CD4-positive, CD25-positive, alpha-beta regulatory T cell (primary cell): ENCODE data around the gene ZNF445. TPM values are rescaled to one million over a fixed set of nuclear protein-coding genes. Genes with fewer than 3 reads are reported as not detected.
A peak's percentile ranks its signal among the peaks of the same experiment; 100 is the strongest.
"Not testable (repeated sequence)": the region's sequence is repeated elsewhere in the genome, so short reads cannot be mapped to it uniquely, and the experiment has no call there.

Source experiments
- ATAC-seq, 2 donors: fragments of 150-1000 bp; cut with Tn5 transposase; one replicate each; pipeline ENCODE4 v1.10.0; 2021; ENCODE audit warnings: low read depth in 2 of 2, moderate number of reproducible peaks in 2 of 2, moderate library complexity in 1 of 2
- DNase-seq, 3 donors: peaks; one replicate each; pipeline versions ENCODE4 v3.0.0 to v3.0.0-alpha.2; 2012 to 2022; ENCODE audit warnings: mixed read lengths in 1 of 3
- H3K27ac ChIP-seq: one replicate; pipeline ENCODE4 v1.7.0; 2013; ENCODE audit warnings: mild to moderate bottlenecking, low read length; ENCODE audit not compliant: insufficient read depth, poor library complexity, severe bottlenecking
- H3K27me3 ChIP-seq: one replicate; pipeline ENCODE4 v1.7.0; 2013; ENCODE audit warnings: low read length; ENCODE audit not compliant: control insufficient read depth, insufficient read depth
- H3K36me3 ChIP-seq: one replicate; pipeline ENCODE4 v1.7.0; 2013; ENCODE audit warnings: mild to moderate bottlenecking, low read length, moderate library complexity; ENCODE audit not compliant: control insufficient read depth, insufficient read depth
- H3K4me1 ChIP-seq: 2 replicates; pipeline ENCODE4 v1.7.0; 2013; ENCODE audit warnings: mild to moderate bottlenecking, low read length; ENCODE audit not compliant: insufficient read depth, control insufficient read depth, poor library complexity, severe bottlenecking
- H3K4me3 ChIP-seq: one replicate; pipeline ENCODE4 v1.7.0; 2013; ENCODE audit warnings: low read depth, mild to moderate bottlenecking, low read length, moderate library complexity
- H3K9me3 ChIP-seq, 2 experiments: 1 replicate in 1 of 2; 2 replicates in 1 of 2; pipeline ENCODE4 v1.7.0; 2013; ENCODE audit warnings: low read length in 2 of 2, mild to moderate bottlenecking in 1 of 2, moderate library complexity in 1 of 2; ENCODE audit not compliant: control insufficient read depth in 2 of 2
- H3K27ac Mint-ChIP-seq, 3 donors: one replicate each; pipeline ENCODE4 v1.8.0; 2020 to 2022; ENCODE audit warnings: mild to moderate bottlenecking in 3 of 3, mixed read lengths in 3 of 3, moderate library complexity in 2 of 3
- H3K27me3 Mint-ChIP-seq: one replicate; pipeline ENCODE4 v1.8.0; 2022; ENCODE audit warnings: mild to moderate bottlenecking, mixed read lengths
- H3K36me3 Mint-ChIP-seq: one replicate; pipeline ENCODE4 v1.8.0; 2020; ENCODE audit warnings: mixed read lengths
- H3K4me1 Mint-ChIP-seq, 4 donors: one replicate each; pipeline ENCODE4 v1.8.0; 2020 to 2022; ENCODE audit warnings: mixed read lengths in 4 of 4, mild to moderate bottlenecking in 1 of 4
- H3K4me3 Mint-ChIP-seq, 4 donors: one replicate each; pipeline ENCODE4 v1.8.0; 2020 to 2022; ENCODE audit warnings: mild to moderate bottlenecking in 4 of 4, mixed read lengths in 4 of 4, moderate library complexity in 3 of 4
- H3K9me3 Mint-ChIP-seq, 7 donors: one replicate each; pipeline ENCODE4 v1.8.0; 2020 to 2022; ENCODE audit warnings: mixed read lengths in 7 of 7, mild to moderate bottlenecking in 3 of 7, moderate library complexity in 2 of 7
- polyA plus RNA-seq, 4 donors: library from polyadenylated mRNA; unstranded; fragments of 300-500 nt; fragmentation: Illumina TruSeq; gene quantifications; one replicate each; pipeline ENCODE4 v1.2.3, GENCODE V29; 2021
- total RNA-seq: library from RNA; stranded (reverse); gene quantifications from one replicate; pipeline ENCODE4 v1.2.3, GENCODE V29; 2022

ZNF445 gene
- total and polyA plus RNA-seq, 5 donors from 2014 or later = 0.79 to 14.5 (median 3.8) TPM

GRCh38 chr3:44411031-44411645 lies 66.3 kb downstream of the ZNF445 start:
- no peak overlapping the region for H3K4me3 ChIP-seq
- no peaks in the 10 kb centered on the region for H3K4me1 Mint-ChIP-seq
- no peaks in the 10 kb centered on the region for H3K27me3 Mint-ChIP-seq
- H3K9me3 ChIP-seq = no peaks in the 10 kb centered on the region
- H3K27ac Mint-ChIP-seq = no peak overlapping the region
- no peaks in the 10 kb centered on the region for H3K27me3 ChIP-seq
- H3K4me3 Mint-ChIP-seq = no peak overlapping the region
- no peaks in the 10 kb centered on the region for H3K4me1 ChIP-seq
- H3K27ac ChIP-seq = no peak overlapping the region
- no peaks in the 10 kb centered on the region for H3K36me3 Mint-ChIP-seq
- DNase-seq (no peak), ATAC-seq (no peak)
- H3K36me3 ChIP-seq = no peaks in the 10 kb centered on the region
- H3K9me3 Mint-ChIP-seq = no peaks in the 10 kb centered on the region

GRCh38 chr3:44409640-44410410 lies 67.6 kb downstream of the ZNF445 start:
- Histone ChIP-seq H3K36me3 (no peaks in the 10 kb centered on the region), H3K4me1 (no peaks in the 10 kb centered on the region), H3K27me3 (no peaks in the 10 kb centered on the region), H3K4me3 (no peak overlapping the region), H3K27ac (no peak overlapping the region), H3K9me3 (no peaks in the 10 kb centered on the region)
- Mint-ChIP-seq H3K27me3 (no peaks in the 10 kb centered on the region), H3K4me1 (no peaks in the 10 kb centered on the region), H3K4me3 (no peak overlapping the region), H3K9me3 (no peaks in the 10 kb centered on the region), H3K36me3 (no peaks in the 10 kb centered on the region), H3K27ac (no peak overlapping the region)
- ATAC-seq (no peak), DNase-seq (no peak)

GRCh38 chr3:44402548-44402947 lies 74.9 kb downstream of the ZNF445 start:
- Mint-ChIP-seq H3K27me3 (no peaks in the 10 kb centered on the region), H3K36me3 (peaks cover 25% of the 10 kb centered on the region), H3K4me3 (no peak overlapping the region), H3K4me1 (peaks cover 0 to 2% (median 0%) of the 10 kb centered on the region in 4 donors), H3K27ac (peak overlapping the region in 1 of 3 donors; percentile 89), H3K9me3 (no peaks in the 10 kb centered on the region)
- Histone ChIP-seq H3K27ac (no peak overlapping the region), H3K9me3 (no peaks in the 10 kb centered on the region), H3K4me1 (no peaks in the 10 kb centered on the region), H3K4me3 (no peak overlapping the region), H3K36me3 (peaks cover 3% of the 10 kb centered on the region), H3K27me3 (no peaks in the 10 kb centered on the region)
- ATAC-seq (no peak), DNase-seq (no peak)

- H3K9me3 Mint-ChIP-seq = no peaks in the 10 kb centered on the region
- H3K27me3 ChIP-seq = no peaks in the 10 kb centered on the region
- H3K27ac ChIP-seq = no peak overlapping the region
- ATAC-seq = no peak
- peaks cover 35% of the 10 kb centered on the region for H3K36me3 Mint-ChIP-seq
- no peaks in the 10 kb centered on the region for H3K27me3 Mint-ChIP-seq
- no peak for DNase-seq
- peaks cover 3% of the 10 kb centered on the region for H3K36me3 ChIP-seq
- H3K9me3 ChIP-seq = no peaks in the 10 kb centered on the region
- H3K4me1 ChIP-seq = no peaks in the 10 kb centered on the region
- no peak overlapping the region for H3K27ac Mint-ChIP-seq
- H3K4me1 Mint-ChIP-seq = peaks cover 0 to 2% (median 0%) of the 10 kb centered on the region in 4 donors
- H3K4me3 Mint-ChIP-seq = no peak overlapping the region
- H3K4me3 ChIP-seq = no peak overlapping the region
Measured at GRCh38 chr3:44400771-44401170, 76.7 kb downstream of the ZNF445 start.

GRCh38 chr3:44398853-44399252 lies 78.6 kb downstream of the ZNF445 start:
- Mint-ChIP-seq H3K4me3 (no peak overlapping the region), H3K27me3 (no peaks in the 10 kb centered on the region), H3K4me1 (no peaks in the 10 kb centered on the region), H3K36me3 (peaks cover 30% of the 10 kb centered on the region), H3K9me3 (no peaks in the 10 kb centered on the region), H3K27ac (no peak overlapping the region)
- Histone ChIP-seq H3K4me1 (no peaks in the 10 kb centered on the region), H3K4me3 (no peak overlapping the region), H3K27ac (no peak overlapping the region), H3K9me3 (no peaks in the 10 kb centered on the region), H3K27me3 (no peaks in the 10 kb centered on the region), H3K36me3 (peaks cover 3% of the 10 kb centered on the region)
- ATAC-seq (no peak), DNase-seq (no peak)

GRCh38 chr3:44398271-44398670 lies 79.2 kb downstream of the ZNF445 start:
- peaks cover 25% of the 10 kb centered on the region for H3K36me3 Mint-ChIP-seq
- not testable (repeated sequence) for H3K27ac ChIP-seq, H3K4me1 ChIP-seq, H3K4me1 Mint-ChIP-seq, H3K36me3 ChIP-seq, H3K4me3 ChIP-seq, H3K4me3 Mint-ChIP-seq, H3K27me3 ChIP-seq, H3K27me3 Mint-ChIP-seq, H3K9me3 ChIP-seq, ATAC-seq, H3K27ac Mint-ChIP-seq, DNase-seq, H3K9me3 Mint-ChIP-seq

- Histone ChIP-seq H3K27me3 (no peaks in the 10 kb centered on the region), H3K9me3 (no peaks in the 10 kb centered on the region), H3K27ac (no peak overlapping the region), H3K4me1 (no peaks in the 10 kb centered on the region), H3K36me3 (peaks cover 3% of the 10 kb centered on the region), H3K4me3 (no peak overlapping the region)
- Mint-ChIP-seq H3K27me3 (no peaks in the 10 kb centered on the region), H3K4me1 (peaks cover 0 to under 1% (median 0%) of the 10 kb centered on the region in 4 donors), H3K36me3 (peaks cover 25% of the 10 kb centered on the region), H3K9me3 (peaks cover 0 to 2% (median 0%) of the 10 kb centered on the region in 7 donors), H3K27ac (no peak overlapping the region), H3K4me3 (no peak overlapping the region)
- ATAC-seq = no peak
- DNase-seq = no peak
Measured at GRCh38 chr3:44396200-44397171, 81.0 kb downstream of the ZNF445 start.
